WTC11 (cell line): ENCODE results near the gene MCRS1. TPM values are rescaled to one million over a fixed set of nuclear protein-coding genes. Genes with fewer than 3 reads are reported as not detected.
A peak's percentile ranks its signal among the peaks of the same experiment; 100 is the strongest.
"Not testable (repeated sequence)": the region's sequence is repeated elsewhere in the genome, so short reads cannot be mapped to it uniquely, and the experiment has no call there.

Experiments
- ATAC-seq: fragments of 200-7000 bp; cut with Tn5 transposase; 2 replicates; pipeline ENCODE4 v1.10.0; 2021; ENCODE audit warnings: mild to moderate bottlenecking, moderate library complexity
- CTCF ChIA-PET: fragments of 300-600 bp; sonication (Branson Sonifier 250); formaldehyde crosslinking; loops from one replicate; lab custom pipeline; 2021; ENCODE audit warnings: antibody characterized with exemption; lab: Charles Lee
- POLR2A ChIA-PET: fragments of 350-600 bp; sonication (Branson Sonifier 250); formaldehyde crosslinking; loops from one replicate; lab custom pipeline; 2021; ENCODE audit warnings: antibody characterized with exemption; lab: Charles Lee
- DNase-seq: peaks from one replicate; pipeline ENCODE4 v3.0.0; 2021; ENCODE audit warnings: low spot score
- H3K27ac Mint-ChIP-seq: 2 replicates; pipeline ENCODE4 v1.8.0; 2021; ENCODE audit warnings: mixed read lengths
- H3K27me3 Mint-ChIP-seq: 2 replicates; pipeline ENCODE4 v1.8.0; 2021; ENCODE audit warnings: low read depth, mild to moderate bottlenecking, moderate library complexity, mixed read lengths
- H3K36me3 Mint-ChIP-seq: 2 replicates; pipeline ENCODE4 v1.8.0; 2021; ENCODE audit warnings: mixed read lengths
- H3K4me1 Mint-ChIP-seq: 2 replicates; pipeline ENCODE4 v1.8.0; 2022; ENCODE audit warnings: mixed read lengths
- H3K4me3 Mint-ChIP-seq: 2 replicates; pipeline ENCODE4 v1.8.0; 2021; ENCODE audit warnings: mild to moderate bottlenecking, moderate library complexity, mixed read lengths
- H3K9me3 Mint-ChIP-seq: 2 replicates; pipeline ENCODE4 v1.8.0; 2021; ENCODE audit warnings: mixed read lengths
- ATF1 ChIP-seq: sonication (generic); formaldehyde crosslinking; IDR thresholded peaks from 2 replicates; pipeline ENCODE4 v1.8.1; 2023; ENCODE audit warnings: mild to moderate bottlenecking, moderate library complexity, missing genetic modification reagents
- CREB1 ChIP-seq: sonication (generic); formaldehyde crosslinking; IDR thresholded peaks from 2 replicates; pipeline ENCODE4 v1.8.0; 2023; ENCODE audit warnings: mild to moderate bottlenecking, missing genetic modification reagents
- ELF4 ChIP-seq: sonication (generic); formaldehyde crosslinking; IDR thresholded peaks from 2 replicates; pipeline ENCODE4 v1.8.1; 2022; ENCODE audit warnings: low read depth, mild to moderate bottlenecking, moderate library complexity, missing genetic modification reagents
- FOXJ3 ChIP-seq: sonication (generic); formaldehyde crosslinking; IDR thresholded peaks from 2 replicates; pipeline ENCODE4 v1.9.0; 2021; ENCODE audit warnings: missing genetic modification reagents, mild to moderate bottlenecking, borderline replicate concordance
- SP1 ChIP-seq: sonication (generic); formaldehyde crosslinking; conservative IDR thresholded peaks from 2 replicates; pipeline ENCODE4 v1.8.1; 2022; ENCODE audit warnings: missing genetic modification reagents
- ZBTB21 ChIP-seq: sonication (generic); formaldehyde crosslinking; IDR thresholded peaks from 2 replicates; pipeline ENCODE4 v1.8.1; 2023; ENCODE audit warnings: mild to moderate bottlenecking, missing genetic modification reagents, borderline replicate concordance
- ZNF121 ChIP-seq: sonication (generic); formaldehyde crosslinking; IDR thresholded peaks from 2 replicates; pipeline ENCODE4 v1.8.0; 2023; ENCODE audit warnings: missing genetic modification reagents
- ZNF219 ChIP-seq: sonication (generic); formaldehyde crosslinking; IDR thresholded peaks from 2 replicates; pipeline ENCODE4 v1.8.0; 2023; ENCODE audit warnings: missing genetic modification reagents, mild to moderate bottlenecking, borderline replicate concordance
- ZNF317 ChIP-seq: sonication (generic); formaldehyde crosslinking; IDR thresholded peaks from 2 replicates; pipeline ENCODE4 v1.8.1; 2023; ENCODE audit warnings: low read depth, mild to moderate bottlenecking, moderate library complexity, missing genetic modification reagents, borderline replicate concordance
- total RNA-seq: library from RNA; stranded (reverse); gene quantifications from 3 replicates; pipeline ENCODE4 v1.2.3, GENCODE V29; 2021
- TF ChIP-seq, protein P1 (sequence below): fragments of 250-450 bp; sonication (Bioruptor Pico); IDR thresholded peaks from 2 replicates; pipeline ENCODE4 v1.9.0; 2021; ENCODE audit warnings: mild to moderate bottlenecking
- TF ChIP-seq, protein P2 (sequence below): sonication (generic); formaldehyde crosslinking; IDR thresholded peaks from 2 replicates; pipeline ENCODE4 v1.8.1; 2023; ENCODE audit warnings: mild to moderate bottlenecking, missing genetic modification reagents, moderate library complexity
- TF ChIP-seq, protein P3 (sequence below): fragments of 250-450 bp; sonication (Bioruptor Pico); IDR thresholded peaks from 2 replicates; pipeline ENCODE4 v1.9.0; 2021; ENCODE audit warnings: moderate library complexity, mild to moderate bottlenecking, inconsistent platforms, borderline replicate concordance
- TF ChIP-seq, protein P4 (sequence below): sonication (generic); formaldehyde crosslinking; IDR thresholded peaks from 2 replicates; pipeline ENCODE4 v1.8.1; 2023; ENCODE audit warnings: mild to moderate bottlenecking, moderate library complexity, missing genetic modification reagents
- TF ChIP-seq, protein P5 (sequence below): sonication (generic); formaldehyde crosslinking; conservative IDR thresholded peaks from 2 replicates; pipeline ENCODE4 v1.8.1; 2023; ENCODE audit warnings: mild to moderate bottlenecking, low read depth, missing genetic modification reagents, moderate library complexity

MCRS1 gene
- total RNA-seq, 1 experiment from 2014 or later = 105 TPM

DNA sequence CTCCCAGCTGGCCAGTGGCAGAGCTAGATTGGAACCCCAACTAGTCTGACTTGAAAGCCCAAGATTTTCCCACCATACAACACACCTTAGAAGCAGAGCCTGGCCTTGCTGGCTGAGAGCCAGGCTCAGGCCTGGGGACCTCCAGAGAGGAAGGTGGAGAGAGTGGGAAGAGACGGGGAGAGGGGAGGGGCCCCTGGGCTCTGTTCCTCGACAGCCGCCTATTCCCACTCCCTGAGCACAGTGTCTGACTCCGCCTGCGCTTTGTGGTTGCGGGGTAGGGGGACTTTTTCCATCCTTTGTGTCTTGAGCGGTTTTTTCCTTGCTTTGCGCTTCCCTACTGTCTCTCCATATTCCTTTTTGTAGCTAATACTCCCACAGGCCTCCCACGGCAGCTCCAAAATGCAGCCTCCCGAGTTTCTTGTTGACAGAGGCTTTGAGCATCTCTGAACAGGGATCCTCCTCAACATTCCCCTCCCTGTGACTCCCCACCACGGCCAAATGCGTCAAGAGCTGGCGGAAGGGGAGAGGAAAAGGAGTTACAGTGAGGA lies 33.1 kb downstream of the MCRS1 start:
- TF ChIP-seq ELF4 (CRISPR knock-in tag) (no peak), SP1 (no peak), ZBTB21 (CRISPR knock-in tag) (no peak)
- TF ChIP-seq, protein P1, sequence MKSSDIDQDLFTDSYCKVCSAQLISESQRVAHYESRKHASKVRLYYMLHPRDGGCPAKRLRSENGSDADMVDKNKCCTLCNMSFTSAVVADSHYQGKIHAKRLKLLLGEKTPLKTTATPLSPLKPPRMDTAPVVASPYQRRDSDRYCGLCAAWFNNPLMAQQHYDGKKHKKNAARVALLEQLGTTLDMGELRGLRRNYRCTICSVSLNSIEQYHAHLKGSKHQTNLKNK (CRISPR knock-in tag) = no peak
- TF ChIP-seq, protein P2, sequence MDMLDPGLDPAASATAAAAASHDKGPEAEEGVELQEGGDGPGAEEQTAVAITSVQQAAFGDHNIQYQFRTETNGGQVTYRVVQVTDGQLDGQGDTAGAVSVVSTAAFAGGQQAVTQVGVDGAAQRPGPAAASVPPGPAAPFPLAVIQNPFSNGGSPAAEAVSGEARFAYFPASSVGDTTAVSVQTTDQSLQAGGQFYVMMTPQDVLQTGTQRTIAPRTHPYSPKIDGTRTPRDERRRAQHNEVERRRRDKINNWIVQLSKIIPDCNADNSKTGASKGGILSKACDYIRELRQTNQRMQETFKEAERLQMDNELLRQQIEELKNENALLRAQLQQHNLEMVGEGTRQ = no peak
- Mint-ChIP-seq H3K36me3 (no peaks in the 10 kb centered on the region), H3K27me3 (peaks cover 52% of the 10 kb centered on the region), H3K9me3 (no peaks in the 10 kb centered on the region), H3K4me3 (no peak overlapping the region), H3K4me1 (peaks cover 15% of the 10 kb centered on the region), H3K27ac (no peak overlapping the region)
- DNase-seq = no peak
- ChIA-PET CTCF (interaction anchor here (1.0 to 3.6 kb wide), 8 partner anchors 15 to 203 kb away, joined by 3 to 16 read pairs (median 4); no protein-coding TSS in a partner anchor), POLR2A (no interaction called here)
- ATAC-seq = peak; percentile 37

DNA sequence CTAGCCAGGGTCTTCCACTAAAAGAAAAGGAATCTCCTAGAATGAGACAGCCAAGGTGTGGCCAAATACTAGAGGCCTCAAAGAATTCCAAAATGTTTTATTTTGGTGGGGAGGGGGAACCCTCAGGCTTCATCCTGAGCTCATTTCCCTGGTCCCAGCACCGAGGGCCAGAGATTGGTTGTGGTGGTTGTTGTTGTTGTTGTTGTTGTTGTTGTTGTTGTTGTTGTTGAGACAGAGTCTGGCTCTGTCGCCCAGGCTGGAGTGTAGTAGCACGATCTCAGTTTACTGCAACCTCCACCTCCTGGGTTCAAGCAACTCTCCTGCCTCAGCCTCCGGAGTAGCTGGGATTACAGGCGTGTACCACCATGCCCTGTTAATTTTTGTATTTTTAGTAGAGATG lies 33.8 kb downstream of the MCRS1 start:
- H3K9me3 Mint-ChIP-seq, H3K27ac Mint-ChIP-seq, H3K4me3 Mint-ChIP-seq, POLR2A ChIA-PET, ATAC-seq, H3K36me3 Mint-ChIP-seq, DNase-seq: not testable (repeated sequence)
- Mint-ChIP-seq H3K27me3 (peaks cover 46% of the 10 kb centered on the region), H3K4me1 (peaks cover 15% of the 10 kb centered on the region)
- CTCF ChIA-PET = interaction anchor here (1.0 to 3.6 kb wide), 5 partner anchors 19 to 203 kb away, joined by 3 to 16 read pairs (median 4); no protein-coding TSS in a partner anchor

DNA sequence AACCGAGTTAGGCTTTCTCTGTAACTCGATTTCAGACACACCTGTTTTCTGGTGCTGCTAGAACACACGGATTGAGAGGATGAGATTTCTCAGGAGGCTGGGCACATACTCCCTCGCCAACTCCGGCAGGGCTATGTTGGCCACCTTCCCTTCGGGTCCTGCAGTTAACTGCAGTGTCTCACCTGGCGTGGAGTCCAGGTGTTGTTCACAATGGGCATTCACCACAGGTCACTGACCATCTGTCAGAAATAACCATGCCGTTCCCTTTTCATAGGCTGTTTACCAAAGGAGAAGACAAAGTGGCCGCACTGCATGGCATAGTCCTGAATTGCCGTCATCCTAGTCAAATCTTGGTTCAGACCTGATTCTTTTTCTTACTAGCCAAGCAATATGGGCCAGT lies 34.6 kb downstream of the MCRS1 start:
- no peaks in the 10 kb centered on the region for H3K9me3 Mint-ChIP-seq
- peaks cover 42% of the 10 kb centered on the region for H3K27me3 Mint-ChIP-seq
- TF ChIP-seq ELF4 (CRISPR knock-in tag) (no peak), ZNF121 (CRISPR knock-in tag) (no peak), ZNF219 (CRISPR knock-in tag) (no peak), ZNF317 (CRISPR knock-in tag) (no peak), ZBTB21 (CRISPR knock-in tag) (no peak), ATF1 (CRISPR knock-in tag) (no peak), FOXJ3 (CRISPR knock-in tag) (no peak), CREB1 (CRISPR knock-in tag) (no peak)
- TF ChIP-seq, protein P2 = no peak
- TF ChIP-seq, protein P3, sequence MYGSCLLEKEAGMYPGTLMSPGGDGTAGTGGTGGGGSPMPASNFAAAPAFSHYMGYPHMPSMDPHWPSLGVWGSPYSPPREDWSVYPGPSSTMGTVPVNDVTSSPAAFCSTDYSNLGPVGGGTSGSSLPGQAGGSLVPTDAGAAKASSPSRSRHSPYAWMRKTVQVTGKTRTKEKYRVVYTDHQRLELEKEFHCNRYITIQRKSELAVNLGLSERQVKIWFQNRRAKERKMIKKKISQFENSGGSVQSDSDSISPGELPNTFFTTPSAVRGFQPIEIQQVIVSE = no peak
- TF ChIP-seq, protein P4, sequence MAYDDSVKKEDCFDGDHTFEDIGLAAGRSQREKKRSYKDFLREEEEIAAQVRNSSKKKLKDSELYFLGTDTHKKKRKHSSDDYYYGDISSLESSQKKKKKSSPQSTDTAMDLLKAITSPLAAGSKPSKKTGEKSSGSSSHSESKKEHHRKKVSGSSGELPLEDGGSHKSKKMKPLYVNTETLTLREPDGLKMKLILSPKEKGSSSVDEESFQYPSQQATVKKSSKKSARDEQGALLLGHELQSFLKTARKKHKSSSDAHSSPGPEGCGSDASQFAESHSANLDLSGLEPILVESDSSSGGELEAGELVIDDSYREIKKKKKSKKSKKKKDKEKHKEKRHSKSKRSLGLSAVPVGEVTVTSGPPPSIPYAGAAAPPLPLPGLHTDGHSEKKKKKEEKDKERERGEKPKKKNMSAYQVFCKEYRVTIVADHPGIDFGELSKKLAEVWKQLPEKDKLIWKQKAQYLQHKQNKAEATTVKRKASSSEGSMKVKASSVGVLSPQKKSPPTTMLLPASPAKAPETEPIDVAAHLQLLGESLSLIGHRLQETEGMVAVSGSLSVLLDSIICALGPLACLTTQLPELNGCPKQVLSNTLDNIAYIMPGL (CRISPR knock-in tag) = no peak
- TF ChIP-seq, protein P5, sequence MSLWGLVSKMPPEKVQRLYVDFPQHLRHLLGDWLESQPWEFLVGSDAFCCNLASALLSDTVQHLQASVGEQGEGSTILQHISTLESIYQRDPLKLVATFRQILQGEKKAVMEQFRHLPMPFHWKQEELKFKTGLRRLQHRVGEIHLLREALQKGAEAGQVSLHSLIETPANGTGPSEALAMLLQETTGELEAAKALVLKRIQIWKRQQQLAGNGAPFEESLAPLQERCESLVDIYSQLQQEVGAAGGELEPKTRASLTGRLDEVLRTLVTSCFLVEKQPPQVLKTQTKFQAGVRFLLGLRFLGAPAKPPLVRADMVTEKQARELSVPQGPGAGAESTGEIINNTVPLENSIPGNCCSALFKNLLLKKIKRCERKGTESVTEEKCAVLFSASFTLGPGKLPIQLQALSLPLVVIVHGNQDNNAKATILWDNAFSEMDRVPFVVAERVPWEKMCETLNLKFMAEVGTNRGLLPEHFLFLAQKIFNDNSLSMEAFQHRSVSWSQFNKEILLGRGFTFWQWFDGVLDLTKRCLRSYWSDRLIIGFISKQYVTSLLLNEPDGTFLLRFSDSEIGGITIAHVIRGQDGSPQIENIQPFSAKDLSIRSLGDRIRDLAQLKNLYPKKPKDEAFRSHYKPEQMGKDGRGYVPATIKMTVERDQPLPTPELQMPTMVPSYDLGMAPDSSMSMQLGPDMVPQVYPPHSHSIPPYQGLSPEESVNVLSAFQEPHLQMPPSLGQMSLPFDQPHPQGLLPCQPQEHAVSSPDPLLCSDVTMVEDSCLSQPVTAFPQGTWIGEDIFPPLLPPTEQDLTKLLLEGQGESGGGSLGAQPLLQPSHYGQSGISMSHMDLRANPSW (CRISPR knock-in tag) = no peak
- H3K36me3 Mint-ChIP-seq = peaks cover 5% of the 10 kb centered on the region
- H3K4me1 Mint-ChIP-seq = peaks cover 15% of the 10 kb centered on the region
- ATAC-seq (no peak), DNase-seq (no peak)
- CTCF ChIA-PET = interaction anchor here (0.6 to 3.6 kb wide), 5 partner anchors 19 to 186 kb away, joined by 3 to 9 read pairs (median 6); no protein-coding TSS in a partner anchor
- H3K4me3 Mint-ChIP-seq = no peak overlapping the region
- POLR2A ChIA-PET = no interaction called here
- H3K27ac Mint-ChIP-seq = no peak overlapping the region
